Omental fat pad (tissue), 4 donors: ENCODE measurements around the gene MTNR1B. TPM values are rescaled to one million over a fixed set of nuclear protein-coding genes. Genes with fewer than 3 reads are reported as not detected.

Experiments used
- ATAC-seq: fragments of 150-250 bp; one replicate; pipeline ENCODE4 v1.9.1; 2016; ENCODE audit warnings: mild to moderate bottlenecking, moderate library complexity; ENCODE audit not compliant: low FRiP score
- DNase-seq: peaks from one replicate; pipeline ENCODE4 v3.0.0-alpha.2; 2019; ENCODE audit warnings: low spot score
- total RNA-seq, 4 donors: library from RNA; depleted of rRNA; stranded (reverse); fragments of >200 nt; gene quantifications; one replicate each; pipeline ENCODE4 v1.1.0, GENCODE V29; 2016
- TF ChIP-seq, protein P1 (sequence below), 3 donors: fragments of 450-650 bp; IDR thresholded peaks; one replicate each; pipeline ENCODE4 v1.5.1; 2016 to 2017; ENCODE audit warnings: antibody characterized with exemption in 3 of 3, mild to moderate bottlenecking in 3 of 3, moderate library complexity in 2 of 3

MTNR1B gene
- total RNA-seq, 4 donors from 2014 or later, result not detected

DNA sequence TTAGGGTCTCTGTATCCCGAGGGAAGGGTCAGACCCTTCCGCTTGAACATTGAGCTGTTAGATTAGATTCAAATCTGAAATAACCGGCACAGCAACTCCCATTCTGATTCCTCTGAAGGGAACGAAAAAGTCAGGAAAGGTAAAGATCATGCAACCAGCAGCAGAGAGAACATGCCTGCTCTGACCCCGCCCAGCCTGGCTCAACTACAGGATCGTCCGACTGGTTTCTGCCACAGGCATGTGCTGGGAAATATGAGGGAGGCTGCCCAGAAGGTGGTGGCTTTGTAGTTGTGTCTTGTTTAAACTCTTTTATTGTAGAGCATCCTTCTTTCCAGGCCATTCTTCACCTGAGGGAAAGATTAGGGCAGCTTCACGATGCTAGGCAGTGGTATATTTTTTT is 5.0 kb upstream of the MTNR1B start:
- no peak for ATAC-seq
- TF ChIP-seq, protein P1, sequence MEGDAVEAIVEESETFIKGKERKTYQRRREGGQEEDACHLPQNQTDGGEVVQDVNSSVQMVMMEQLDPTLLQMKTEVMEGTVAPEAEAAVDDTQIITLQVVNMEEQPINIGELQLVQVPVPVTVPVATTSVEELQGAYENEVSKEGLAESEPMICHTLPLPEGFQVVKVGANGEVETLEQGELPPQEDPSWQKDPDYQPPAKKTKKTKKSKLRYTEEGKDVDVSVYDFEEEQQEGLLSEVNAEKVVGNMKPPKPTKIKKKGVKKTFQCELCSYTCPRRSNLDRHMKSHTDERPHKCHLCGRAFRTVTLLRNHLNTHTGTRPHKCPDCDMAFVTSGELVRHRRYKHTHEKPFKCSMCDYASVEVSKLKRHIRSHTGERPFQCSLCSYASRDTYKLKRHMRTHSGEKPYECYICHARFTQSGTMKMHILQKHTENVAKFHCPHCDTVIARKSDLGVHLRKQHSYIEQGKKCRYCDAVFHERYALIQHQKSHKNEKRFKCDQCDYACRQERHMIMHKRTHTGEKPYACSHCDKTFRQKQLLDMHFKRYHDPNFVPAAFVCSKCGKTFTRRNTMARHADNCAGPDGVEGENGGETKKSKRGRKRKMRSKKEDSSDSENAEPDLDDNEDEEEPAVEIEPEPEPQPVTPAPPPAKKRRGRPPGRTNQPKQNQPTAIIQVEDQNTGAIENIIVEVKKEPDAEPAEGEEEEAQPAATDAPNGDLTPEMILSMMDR (IDR thresholded peaks at IDR 0.05), result no peak
- no peak for DNase-seq

DNA sequence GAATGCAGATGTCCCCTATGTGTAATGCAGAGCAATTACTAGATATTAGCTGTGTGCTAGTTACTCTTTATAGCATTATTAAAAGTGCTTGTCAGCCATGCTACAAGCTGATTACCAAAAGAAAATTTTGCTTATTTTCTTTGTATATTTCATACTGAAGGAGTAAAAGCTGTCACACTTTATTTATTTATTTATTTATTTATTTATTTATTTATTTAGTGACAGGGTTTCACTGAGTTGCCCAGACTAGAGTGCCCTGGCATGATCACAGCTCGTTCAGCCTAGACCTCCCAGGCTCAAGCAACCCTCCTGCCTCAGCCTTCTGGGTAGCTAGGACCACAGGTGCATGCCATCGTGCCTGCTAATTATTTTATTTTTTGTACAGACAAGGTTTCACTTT is 4.3 kb upstream of the MTNR1B start:
- TF ChIP-seq, protein P1 (IDR thresholded peaks at IDR 0.05), result no peak
- DNase-seq (no peak), ATAC-seq (no peak)

DNA sequence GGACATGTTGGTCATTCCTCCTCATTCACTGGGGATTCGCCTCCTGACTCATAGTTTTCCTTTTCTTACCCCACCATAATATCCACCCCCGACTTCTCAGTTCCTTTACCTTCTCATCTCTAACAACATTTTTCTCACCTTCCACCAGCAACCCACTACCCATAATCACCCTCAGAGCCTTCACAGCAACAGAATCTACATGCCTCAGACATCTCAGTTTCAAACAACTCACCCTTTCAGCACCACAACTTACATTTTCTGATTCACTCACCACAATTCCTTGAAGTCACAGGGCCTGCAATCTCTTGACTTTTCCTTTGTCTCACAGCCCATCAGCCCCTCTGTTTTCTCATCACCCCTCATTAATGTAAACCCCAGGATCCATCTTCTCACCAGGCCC is 2.3 kb upstream of the MTNR1B start:
- TF ChIP-seq, protein P1 (IDR thresholded peaks at IDR 0.05), result no peak
- DNase-seq (no peak), ATAC-seq (no peak)

DNA sequence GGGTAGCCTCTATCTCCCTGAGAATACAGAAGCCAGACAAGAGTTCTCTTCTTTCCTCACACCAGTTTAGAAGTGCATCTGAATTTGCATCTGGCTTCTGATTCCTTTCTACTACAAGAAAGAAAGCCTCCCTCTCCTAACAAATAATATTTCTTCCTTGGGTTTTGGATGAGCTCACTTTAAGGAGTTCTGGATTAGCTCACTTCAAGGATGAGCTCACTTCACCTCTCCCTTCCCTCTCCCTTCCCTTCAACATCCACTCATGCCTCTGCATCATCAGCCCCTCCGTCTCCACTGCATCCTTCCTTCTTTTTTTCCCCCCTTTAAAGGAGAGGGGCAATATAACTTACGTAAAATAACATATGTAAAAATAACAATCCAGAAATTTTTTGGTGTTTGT is 1.6 kb upstream of the MTNR1B start:
- no peak for DNase-seq
- no peak for ATAC-seq
- TF ChIP-seq, protein P1 (IDR thresholded peaks at IDR 0.05), result no peak

DNA sequence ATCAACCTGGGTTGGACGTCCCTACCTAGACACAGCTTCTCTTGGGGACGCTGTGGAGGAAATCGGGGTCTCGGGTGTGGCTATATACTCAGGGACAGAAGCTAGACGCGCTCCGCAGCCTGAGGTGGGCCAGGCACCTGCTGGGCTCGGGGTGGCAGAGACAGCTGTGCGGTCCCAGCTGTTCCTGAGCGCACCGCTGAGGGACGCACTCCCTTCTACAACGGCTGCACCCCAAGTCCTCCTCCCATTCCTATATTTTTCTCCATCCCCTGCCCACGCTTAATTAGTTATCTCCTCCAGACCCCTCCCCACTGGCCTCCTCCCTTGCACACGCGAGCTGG is 188 bp upstream of the MTNR1B start:
- TF ChIP-seq, protein P1 (IDR thresholded peaks at IDR 0.05), result no peak
- ATAC-seq (no peak), DNase-seq (no peak)

DNA sequence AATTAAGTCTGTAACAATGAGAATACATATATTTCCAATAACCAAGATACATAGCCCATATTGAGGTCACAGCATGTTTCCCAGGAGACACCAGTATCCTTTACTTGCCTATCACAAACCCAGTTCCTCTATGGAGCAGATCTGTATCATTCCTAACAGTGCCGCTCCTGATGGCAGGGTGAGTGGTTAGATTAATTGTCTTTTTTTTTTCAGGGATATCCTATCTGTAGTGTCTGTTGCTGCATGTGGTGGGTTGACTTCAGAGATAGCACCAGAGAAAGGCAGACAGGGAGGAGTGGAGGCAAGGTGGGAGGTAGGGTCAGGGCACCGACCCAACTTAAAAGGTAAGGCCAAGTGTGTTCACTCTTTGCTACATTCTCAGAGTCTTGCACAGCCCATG is 2.8 kb downstream of the MTNR1B start:
- TF ChIP-seq, protein P1 (IDR thresholded peaks at IDR 0.05), result no peak
- DNase-seq (no peak), ATAC-seq (no peak)

DNA sequence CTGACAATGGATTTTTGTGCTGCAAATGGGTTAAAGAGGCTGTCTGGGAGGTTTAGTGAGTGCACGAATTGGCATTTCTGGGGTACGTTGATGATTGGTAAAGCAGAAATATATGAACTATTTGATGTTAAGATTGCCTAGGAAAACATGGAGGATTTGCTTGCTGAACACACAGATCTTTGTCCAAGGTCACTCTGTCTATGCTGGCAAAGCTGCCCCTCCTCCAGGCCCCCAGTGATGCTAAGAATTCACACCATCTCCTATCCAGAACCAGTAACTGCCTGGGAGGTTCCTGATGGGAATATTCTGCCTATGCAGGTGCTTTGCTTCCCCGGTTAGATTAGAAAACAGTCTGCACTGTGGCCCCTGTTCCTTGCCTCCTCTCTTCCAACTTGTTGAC is 5.8 kb downstream of the MTNR1B start:
- DNase-seq, result no peak
- no peak for ATAC-seq
- TF ChIP-seq, protein P1 (IDR thresholded peaks at IDR 0.05), result no peak
